ENCODE data around the gene CCS. TPM values are rescaled to one million over a fixed set of nuclear protein-coding genes. Genes with fewer than 3 reads are reported as not detected.

The CCS gene
- total RNA-seq, 1 experiment from 2014 or later = 47.2 TPM

DNA sequence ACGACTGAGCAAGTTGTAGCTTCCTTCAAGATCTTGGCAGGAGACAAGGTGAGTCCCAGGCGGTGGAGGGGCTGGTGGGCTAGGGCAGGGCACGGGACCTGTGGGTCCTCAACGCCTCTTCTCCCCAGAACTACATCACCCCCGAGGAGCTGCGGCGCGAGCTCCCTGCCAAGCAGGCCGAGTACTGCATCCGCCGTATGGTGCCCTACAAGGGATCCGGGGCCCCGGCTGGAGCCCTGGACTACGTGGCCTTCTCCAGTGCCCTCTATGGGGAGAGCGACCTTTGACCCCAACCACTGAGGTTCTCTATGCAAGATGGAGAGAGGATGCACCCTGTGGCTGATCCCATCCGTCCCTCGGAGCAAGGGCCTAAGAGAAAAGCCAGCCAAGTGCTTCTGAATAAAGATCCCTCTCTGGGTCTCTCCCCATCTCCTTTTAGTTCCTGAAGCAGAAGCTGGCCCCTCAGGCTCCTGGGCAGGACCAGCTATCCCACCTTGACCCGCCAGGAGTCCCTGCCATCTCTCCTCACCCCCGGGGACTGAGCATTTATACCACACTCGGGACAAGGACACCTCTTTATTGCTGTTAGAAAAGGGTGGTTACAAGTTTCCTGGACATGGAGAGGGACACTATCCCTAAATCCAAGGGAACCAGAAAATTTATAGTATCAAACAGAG is 29.9 kb upstream of the CCS start:
- intact Hi-C loops (cut with micrococcal nuclease; ENCODE audit: unreplicated experiment) = no loop called here
- no peaks in the 10 kb centered on the region for H3K79me2 ChIP-seq (ENCODE audit: low read depth)
- peaks cover 15% of the 10 kb centered on the region; the same call in 1 of the 2 replicates for H3K27me3 ChIP-seq (ENCODE audit: insufficient read depth, low read depth)
- no peak overlapping the region for H3K27ac ChIP-seq
- H4K20me1 ChIP-seq (ENCODE audit: insufficient read depth) = no peaks in the 10 kb centered on the region; the same call in 1 of the 2 replicates
- no peaks in the 10 kb centered on the region for H3K9me3 ChIP-seq (ENCODE audit: insufficient read depth, low read depth)
- H2AFZ ChIP-seq = no peak overlapping the region
- POLR2A ChIA-PET (ENCODE audit: unreplicated experiment) = interaction anchor here (0.6 kb wide), 1 partner anchor 14 kb away, joined by 3 read pairs; no protein-coding TSS in a partner anchor
- H3K4me3 ChIP-seq = no peak overlapping the region
- CTCF ChIA-PET = no interaction called here
- TF ChIP-seq, protein P1, sequence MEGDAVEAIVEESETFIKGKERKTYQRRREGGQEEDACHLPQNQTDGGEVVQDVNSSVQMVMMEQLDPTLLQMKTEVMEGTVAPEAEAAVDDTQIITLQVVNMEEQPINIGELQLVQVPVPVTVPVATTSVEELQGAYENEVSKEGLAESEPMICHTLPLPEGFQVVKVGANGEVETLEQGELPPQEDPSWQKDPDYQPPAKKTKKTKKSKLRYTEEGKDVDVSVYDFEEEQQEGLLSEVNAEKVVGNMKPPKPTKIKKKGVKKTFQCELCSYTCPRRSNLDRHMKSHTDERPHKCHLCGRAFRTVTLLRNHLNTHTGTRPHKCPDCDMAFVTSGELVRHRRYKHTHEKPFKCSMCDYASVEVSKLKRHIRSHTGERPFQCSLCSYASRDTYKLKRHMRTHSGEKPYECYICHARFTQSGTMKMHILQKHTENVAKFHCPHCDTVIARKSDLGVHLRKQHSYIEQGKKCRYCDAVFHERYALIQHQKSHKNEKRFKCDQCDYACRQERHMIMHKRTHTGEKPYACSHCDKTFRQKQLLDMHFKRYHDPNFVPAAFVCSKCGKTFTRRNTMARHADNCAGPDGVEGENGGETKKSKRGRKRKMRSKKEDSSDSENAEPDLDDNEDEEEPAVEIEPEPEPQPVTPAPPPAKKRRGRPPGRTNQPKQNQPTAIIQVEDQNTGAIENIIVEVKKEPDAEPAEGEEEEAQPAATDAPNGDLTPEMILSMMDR (conservative IDR thresholded peaks at IDR 0.05) = no peak
- TF ChIP-seq EZH2 (IDR thresholded peaks at IDR 0.05; ENCODE audit: low read depth) = no peak
- no peaks in the 10 kb centered on the region for H3K36me3 ChIP-seq (ENCODE audit: low read depth)
- BruUV-seq (replicated peaks) = no TSS peak
- no peaks in the 10 kb centered on the region for H3K9me2 ChIP-seq (ENCODE audit: insufficient read depth)
- no peaks in the 10 kb centered on the region for H3F3A ChIP-seq (ENCODE audit: insufficient read depth, low read depth)
- DNase-seq = no peak
- no peaks in the 10 kb centered on the region for H3K4me1 ChIP-seq (replicated peaks; ENCODE audit: insufficient read depth)
- no peak overlapping the region for H3K4me2 ChIP-seq

DNA sequence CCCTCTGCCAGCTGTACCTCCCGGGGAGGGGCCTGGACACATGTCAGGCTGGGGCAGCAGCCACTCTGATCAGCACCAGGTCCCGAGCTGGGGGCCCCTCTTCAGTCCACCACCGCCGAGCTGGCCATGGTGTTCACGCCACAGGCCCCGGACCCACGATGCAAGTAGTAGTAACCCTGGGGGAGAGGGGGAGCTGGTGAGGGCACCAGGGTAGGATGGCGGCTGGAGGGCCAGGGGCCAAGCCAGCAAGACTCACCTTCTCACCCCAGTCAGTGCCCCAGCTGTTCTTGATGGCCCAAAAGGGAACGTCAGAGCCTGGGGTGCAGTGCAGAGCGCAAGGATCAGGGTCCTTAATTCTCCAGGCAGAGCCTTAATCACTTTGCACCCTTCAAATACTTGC is 29.2 kb upstream of the CCS start:
- Histone ChIP-seq H3K27me3 (ENCODE audit: insufficient read depth, low read depth) (peaks cover 15% of the 10 kb centered on the region; the same call in 1 of the 2 replicates), H3F3A (ENCODE audit: insufficient read depth, low read depth) (no peaks in the 10 kb centered on the region), H3K9me2 (ENCODE audit: insufficient read depth) (no peaks in the 10 kb centered on the region), H3K9me3 (ENCODE audit: insufficient read depth, low read depth) (no peaks in the 10 kb centered on the region), H3K4me2 (no peak overlapping the region), H4K20me1 (ENCODE audit: insufficient read depth) (no peaks in the 10 kb centered on the region), H3K79me2 (ENCODE audit: low read depth) (no peaks in the 10 kb centered on the region), H2AFZ (no peak overlapping the region), H3K4me1 (replicated peaks; ENCODE audit: insufficient read depth) (peaks cover 5% of the 10 kb centered on the region; the same call in 1 of the 2 replicates), H3K4me3 (no peak overlapping the region), H3K27ac (no peak overlapping the region), H3K36me3 (ENCODE audit: low read depth) (no peaks in the 10 kb centered on the region)
- ChIA-PET POLR2A (ENCODE audit: unreplicated experiment) (interaction anchor here (0.7 kb wide), 1 partner anchor 266 kb away, joined by 3 read pairs; no protein-coding TSS in a partner anchor), CTCF (no interaction called here)
- TF ChIP-seq, protein P1 (conservative IDR thresholded peaks at IDR 0.05) = no peak
- TF ChIP-seq EZH2 (IDR thresholded peaks at IDR 0.05; ENCODE audit: low read depth) = no peak
- intact Hi-C loops (cut with micrococcal nuclease; ENCODE audit: unreplicated experiment) = no loop called here
- no TSS peak for BruUV-seq (replicated peaks)
- DNase-seq = no peak

DNA sequence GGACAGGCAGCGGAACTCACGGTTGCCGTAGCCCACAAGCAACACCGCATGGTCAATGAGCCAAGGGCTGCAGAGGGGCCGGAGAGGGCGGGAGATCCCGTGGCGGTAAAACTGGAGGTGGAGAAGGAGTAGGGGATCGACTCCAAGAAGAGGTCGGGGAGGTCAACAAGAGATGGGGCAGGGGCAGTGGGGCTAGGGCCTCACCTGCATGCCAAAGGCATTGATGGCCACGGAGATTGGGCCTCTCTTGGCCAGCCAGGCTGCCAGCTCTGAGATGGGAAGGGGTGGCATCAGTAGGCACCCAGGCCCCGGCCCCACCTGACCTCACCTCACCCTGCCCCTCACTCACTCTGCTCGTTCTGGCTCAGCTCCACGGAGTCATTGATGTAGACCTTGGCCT is 28.4 kb upstream of the CCS start:
- TF ChIP-seq EZH2 (IDR thresholded peaks at IDR 0.05; ENCODE audit: low read depth) = no peak
- TF ChIP-seq, protein P1 (conservative IDR thresholded peaks at IDR 0.05) = no peak
- intact Hi-C loops (cut with micrococcal nuclease; ENCODE audit: unreplicated experiment) = no loop called here
- BruUV-seq (replicated peaks) = no TSS peak
- no peaks in the 10 kb centered on the region for H3K79me2 ChIP-seq (ENCODE audit: low read depth)
- no peaks in the 10 kb centered on the region for H3K9me3 ChIP-seq (ENCODE audit: insufficient read depth, low read depth)
- ChIA-PET POLR2A (ENCODE audit: unreplicated experiment) (interaction anchor here (0.8 kb wide), 1 partner anchor 19 kb away, joined by 4 read pairs; the partner anchor contains the start of gene ZDHHC24), CTCF (no interaction called here)
- peaks cover 15% of the 10 kb centered on the region; the same call in 1 of the 2 replicates for H3K27me3 ChIP-seq (ENCODE audit: insufficient read depth, low read depth)
- no peak overlapping the region for H3K27ac ChIP-seq
- H3K9me2 ChIP-seq (ENCODE audit: insufficient read depth) = no peaks in the 10 kb centered on the region
- H3K4me1 ChIP-seq (replicated peaks; ENCODE audit: insufficient read depth) = peaks cover 5% of the 10 kb centered on the region; the same call in 1 of the 2 replicates
- no peak overlapping the region for H3K4me2 ChIP-seq
- H4K20me1 ChIP-seq (ENCODE audit: insufficient read depth) = no peaks in the 10 kb centered on the region
- no peaks in the 10 kb centered on the region for H3K36me3 ChIP-seq (ENCODE audit: low read depth)
- no peak overlapping the region for H2AFZ ChIP-seq
- H3K4me3 ChIP-seq = no peak overlapping the region
- no peak for DNase-seq
- H3F3A ChIP-seq (ENCODE audit: insufficient read depth, low read depth) = no peaks in the 10 kb centered on the region
